Hepatocyte (in vitro differentiated cells): ENCODE measurements around the gene TNFSF13. TPM values are rescaled to one million over a fixed set of nuclear protein-coding genes. Genes with fewer than 3 reads are reported as not detected.

Source experiments
- DNase-seq: peaks from one replicate; pipeline ENCODE4 v3.0.0-alpha.2; 2016; ENCODE audit warnings: low spot score
- H2AFZ ChIP-seq: fragments of 200-600 bp; sonication (generic); 2 replicates; pipeline ENCODE4 v1.6.0; 2016; ENCODE audit warnings: antibody characterized with exemption, mild to moderate bottlenecking
- H3K27ac ChIP-seq: fragments of 200-600 bp; sonication (generic); 2 replicates; pipeline ENCODE4 v1.5.1; 2016; ENCODE audit warnings: mild to moderate bottlenecking
- H3K27me3 ChIP-seq: fragments of 200-600 bp; sonication (generic); 2 replicates; pipeline ENCODE4 v1.6.1; 2016
- H3K36me3 ChIP-seq: fragments of 200-600 bp; sonication (generic); replicated peaks from 2 replicates; pipeline ENCODE4 v1.5.1; 2016; ENCODE audit warnings: low read depth; ENCODE audit not compliant: insufficient read depth
- H3K4me1 ChIP-seq: fragments of 200-600 bp; sonication (generic); 2 replicates; pipeline ENCODE4 v1.5.1; 2016; ENCODE audit warnings: mild to moderate bottlenecking, moderate library complexity; ENCODE audit not compliant: insufficient read depth
- H3K4me2 ChIP-seq: fragments of 200-600 bp; sonication (generic); 2 replicates; pipeline ENCODE4 v1.6.0; 2016
- H3K4me3 ChIP-seq: fragments of 200-600 bp; sonication (generic); 2 replicates; pipeline ENCODE4 v1.5.1; 2016; ENCODE audit warnings: mild to moderate bottlenecking
- H3K79me2 ChIP-seq: fragments of 200-600 bp; sonication (generic); 2 replicates; pipeline ENCODE4 v1.6.0; 2017; ENCODE audit warnings: mild to moderate bottlenecking
- H3K9me2 ChIP-seq: fragments of 200-600 bp; sonication (generic); replicated peaks from 2 replicates; pipeline ENCODE4 v1.6.0; 2017; ENCODE audit warnings: mild to moderate bottlenecking; ENCODE audit not compliant: insufficient read depth
- H3K9me3 ChIP-seq: fragments of 200-600 bp; sonication (generic); 2 replicates; pipeline ENCODE4 v1.5.1; 2016; ENCODE audit warnings: low read depth, mild to moderate bottlenecking
- H4K20me1 ChIP-seq: fragments of 200-600 bp; sonication (generic); 2 replicates; pipeline ENCODE4 v1.6.0; 2016; ENCODE audit warnings: mild to moderate bottlenecking; ENCODE audit not compliant: insufficient read depth, poor library complexity, severe bottlenecking
- CTCF ChIP-seq: fragments of 200-600 bp; sonication (generic); IDR thresholded peaks from 2 replicates; pipeline ENCODE4 v1.5.1; 2016; ENCODE audit warnings: antibody characterized with exemption, mild to moderate bottlenecking; ENCODE audit not compliant: poor library complexity
- EZH2 ChIP-seq: fragments of 200-600 bp; sonication (generic); IDR thresholded peaks from 2 replicates; pipeline ENCODE4 v1.6.1; 2016; ENCODE audit warnings: antibody characterized with exemption, mild to moderate bottlenecking, borderline replicate concordance
- EZH2phosphoT487 ChIP-seq: fragments of 200-600 bp; sonication (generic); IDR thresholded peaks from one replicate; pipeline ENCODE4 v1.6.1; 2018; ENCODE audit warnings: antibody characterized with exemption, mild to moderate bottlenecking, low read depth, moderate library complexity; ENCODE audit not compliant: unreplicated experiment, severe bottlenecking
- WGBS: methylation state at CpG from one replicate; pipeline ENCODE4 v1.1.6; 2016; ENCODE audit warnings: low lambda C conversion rate; ENCODE audit errors: missing lambda C conversion rate; 5-methylcytosine and 5-hydroxymethylcytosine counted together
- polyA plus RNA-seq: library from polyadenylated mRNA; unstranded; fragments of >200 nt; fragmentation: Nextera tagmentation; extraction: Ambion mirVana; gene quantifications from 2 replicates; pipeline ENCODE4 v1.2.1, GENCODE V29; 2016
- total RNA-seq: library from RNA; depleted of rRNA; stranded (reverse); fragments of >200 nt; gene quantifications from 2 replicates; pipeline ENCODE4 v1.2.3, GENCODE V29; 2014

The TNFSF13 gene
- total and polyA plus RNA-seq, 2 experiments from 2014 or later, result 0.90 to 2.4 TPM

GRCh38 chr17:7586673-7587419 lies 28.3 kb downstream of the TNFSF13 start:
- Histone ChIP-seq H4K20me1 (no peaks in the 10 kb centered on the region), H3K27me3 (no peaks in the 10 kb centered on the region), H2AFZ (no peak overlapping the region), H3K4me2 (no peak overlapping the region), H3K79me2 (peaks cover 36% of the 10 kb centered on the region), H3K9me3 (no peaks in the 10 kb centered on the region), H3K36me3 (no peaks in the 10 kb centered on the region), H3K27ac (no peak overlapping the region), H3K4me3 (no peak overlapping the region), H3K9me2 (no peaks in the 10 kb centered on the region), H3K4me1 (peaks cover 10% of the 10 kb centered on the region)
- no peak for TF ChIP-seq EZH2phosphoT487
- peak; percentile 19 for TF ChIP-seq CTCF
- peak; percentile 50 for DNase-seq
- 91% methylated on average over 9 of the region's 9 CpGs for WGBS

- H3K4me3 ChIP-seq, result no peak overlapping the region
- H3K27me3 ChIP-seq, result no peaks in the 10 kb centered on the region
- no peaks in the 10 kb centered on the region for H3K36me3 ChIP-seq
- TF ChIP-seq EZH2phosphoT487 (no peak), CTCF (no peak), EZH2 (no peak)
- 85% methylated on average over 12 of the region's 12 CpGs for WGBS
- H3K79me2 ChIP-seq, result peaks cover 29% of the 10 kb centered on the region
- H3K27ac ChIP-seq, result no peak overlapping the region
- H3K4me2 ChIP-seq, result no peak overlapping the region
- no peaks in the 10 kb centered on the region for H3K9me3 ChIP-seq
- H2AFZ ChIP-seq, result no peak overlapping the region
- peaks cover 7% of the 10 kb centered on the region for H3K4me1 ChIP-seq
- DNase-seq, result no peak
- H3K9me2 ChIP-seq, result no peaks in the 10 kb centered on the region
- no peaks in the 10 kb centered on the region for H4K20me1 ChIP-seq
Observed at GRCh38 chr17:7587420-7588151, 29.0 kb downstream of the TNFSF13 start.

- Histone ChIP-seq H3K27ac (no peak overlapping the region), H3K9me2 (no peaks in the 10 kb centered on the region), H2AFZ (no peak overlapping the region), H3K4me2 (no peak overlapping the region), H3K36me3 (no peaks in the 10 kb centered on the region), H3K27me3 (no peaks in the 10 kb centered on the region), H3K9me3 (no peaks in the 10 kb centered on the region), H4K20me1 (no peaks in the 10 kb centered on the region), H3K4me3 (no peak overlapping the region), H3K79me2 (peaks cover 22% of the 10 kb centered on the region), H3K4me1 (no peaks in the 10 kb centered on the region)
- WGBS, result 95% methylated on average over 27 of the region's 30 CpGs
- TF ChIP-seq EZH2phosphoT487, result no peak
- no peak for TF ChIP-seq CTCF
- TF ChIP-seq EZH2, result no peak
- DNase-seq, result no peak
Observed at GRCh38 chr17:7588553-7589203, 30.1 kb downstream of the TNFSF13 start.
